Vagina (tissue), 2 donors: ENCODE data around the gene KCNE1.

ENCODE experiments used
- CTCF ChIP-seq, 3 experiments: fragments of 450-650 bp in 2 of 3; fragments of 200-600 bp in 1 of 3; sonication (generic) in 1 of 3; IDR thresholded peaks; one replicate each; pipeline ENCODE4 v1.5.1; 2017 to 2019; ENCODE audit warnings: antibody characterized with exemption in 3 of 3, mild to moderate bottlenecking in 2 of 3, moderate library complexity in 2 of 3
- POLR2A ChIP-seq, 2 donors: fragments of 450-650 bp; IDR thresholded peaks; one replicate each; pipeline ENCODE4 v1.6.1; 2017; ENCODE audit warnings: antibody characterized with exemption in 2 of 2, mild to moderate bottlenecking in 2 of 2, moderate library complexity in 2 of 2

- TF ChIP-seq CTCF (IDR thresholded peaks at IDR 0.05) (no peak), POLR2A (IDR thresholded peaks at IDR 0.05) (no peak)
Measured at GRCh38 chr21:34517491-34518245, 5.7 kb upstream of the KCNE1 start.
